Brain microvascular endothelial cell (primary cell): Measurements from ENCODE around the gene FGFBP2.

Experiments
- DNase-seq: peaks from one replicate; pipeline ENCODE4 v3.0.0-alpha.2; 2020
- H3K27ac ChIP-seq: fragments of 250-450 bp; sonication (Bioruptor Pico); 2 replicates; pipeline ENCODE4 v1.5.1; 2020; ENCODE audit warnings: mild to moderate bottlenecking, moderate library complexity
- H3K27me3 ChIP-seq: fragments of 250-450 bp; sonication (Bioruptor Pico); replicated peaks from 2 replicates; pipeline ENCODE4 v1.5.1; 2020; ENCODE audit warnings: mild to moderate bottlenecking
- H3K36me3 ChIP-seq: fragments of 250-450 bp; sonication (Bioruptor Pico); replicated peaks from 2 replicates; pipeline ENCODE4 v1.5.1; 2020; ENCODE audit warnings: mild to moderate bottlenecking
- H3K4me3 ChIP-seq: 2 replicates; pipeline ENCODE4 v1.5.1; 2011; ENCODE audit warnings: low read depth, mild to moderate bottlenecking, control low read depth, low read length, moderate library complexity
- in situ Hi-C: cut with HindIII; loops from 2 replicates; pipeline ENCODE4 v1.10.0; 2017; ENCODE audit warnings: low sequenced_read_pairs, low pct_ligation_motif_present
- TF ChIP-seq, protein P1 (sequence below): IDR thresholded peaks from 2 replicates; pipeline ENCODE4 v1.5.1; 2011; ENCODE audit warnings: low read depth, mild to moderate bottlenecking, moderate library complexity, low read length, control low read depth, inconsistent platforms; ENCODE audit errors: missing control alignments

FGFBP2 gene

DNA sequence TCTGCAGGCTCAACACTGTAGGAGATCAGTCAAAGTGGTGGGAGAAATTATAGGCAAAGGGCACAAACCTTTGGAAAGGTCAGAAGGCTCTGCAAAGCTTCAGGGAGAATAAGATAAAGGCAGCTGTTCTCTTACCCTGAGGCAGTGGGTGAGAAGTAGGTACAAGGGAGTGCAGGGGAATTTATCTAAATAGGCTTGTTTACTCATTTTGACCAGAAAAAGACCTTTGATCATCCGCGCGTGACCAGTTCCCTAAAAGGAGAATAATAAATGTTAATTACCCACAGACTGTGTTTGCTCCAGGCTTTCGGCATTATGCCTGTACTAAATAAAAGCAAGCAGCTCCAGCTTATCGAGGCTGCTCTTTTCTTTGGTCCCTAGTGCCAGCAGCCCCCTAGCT, 9.3 kb downstream of the FGFBP2 start:
- in situ Hi-C loops, result no loop called here
- Histone ChIP-seq H3K27me3 (no peaks in the 10 kb centered on the region), H3K27ac (no peak overlapping the region), H3K4me3 (no peak overlapping the region), H3K36me3 (no peaks in the 10 kb centered on the region)
- TF ChIP-seq, protein P1, sequence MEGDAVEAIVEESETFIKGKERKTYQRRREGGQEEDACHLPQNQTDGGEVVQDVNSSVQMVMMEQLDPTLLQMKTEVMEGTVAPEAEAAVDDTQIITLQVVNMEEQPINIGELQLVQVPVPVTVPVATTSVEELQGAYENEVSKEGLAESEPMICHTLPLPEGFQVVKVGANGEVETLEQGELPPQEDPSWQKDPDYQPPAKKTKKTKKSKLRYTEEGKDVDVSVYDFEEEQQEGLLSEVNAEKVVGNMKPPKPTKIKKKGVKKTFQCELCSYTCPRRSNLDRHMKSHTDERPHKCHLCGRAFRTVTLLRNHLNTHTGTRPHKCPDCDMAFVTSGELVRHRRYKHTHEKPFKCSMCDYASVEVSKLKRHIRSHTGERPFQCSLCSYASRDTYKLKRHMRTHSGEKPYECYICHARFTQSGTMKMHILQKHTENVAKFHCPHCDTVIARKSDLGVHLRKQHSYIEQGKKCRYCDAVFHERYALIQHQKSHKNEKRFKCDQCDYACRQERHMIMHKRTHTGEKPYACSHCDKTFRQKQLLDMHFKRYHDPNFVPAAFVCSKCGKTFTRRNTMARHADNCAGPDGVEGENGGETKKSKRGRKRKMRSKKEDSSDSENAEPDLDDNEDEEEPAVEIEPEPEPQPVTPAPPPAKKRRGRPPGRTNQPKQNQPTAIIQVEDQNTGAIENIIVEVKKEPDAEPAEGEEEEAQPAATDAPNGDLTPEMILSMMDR, result no peak
- no peak for DNase-seq

- Histone ChIP-seq H3K4me3 (no peak overlapping the region), H3K27me3 (no peaks in the 10 kb centered on the region), H3K36me3 (no peaks in the 10 kb centered on the region), H3K27ac (no peak overlapping the region)
- DNase-seq, result no peak
- TF ChIP-seq, protein P1, result no peak
- in situ Hi-C loops, result no loop called here
These were observed 11.2 kb downstream of the FGFBP2 start for GRCh38 chr4:15951781-15952180.

DNA sequence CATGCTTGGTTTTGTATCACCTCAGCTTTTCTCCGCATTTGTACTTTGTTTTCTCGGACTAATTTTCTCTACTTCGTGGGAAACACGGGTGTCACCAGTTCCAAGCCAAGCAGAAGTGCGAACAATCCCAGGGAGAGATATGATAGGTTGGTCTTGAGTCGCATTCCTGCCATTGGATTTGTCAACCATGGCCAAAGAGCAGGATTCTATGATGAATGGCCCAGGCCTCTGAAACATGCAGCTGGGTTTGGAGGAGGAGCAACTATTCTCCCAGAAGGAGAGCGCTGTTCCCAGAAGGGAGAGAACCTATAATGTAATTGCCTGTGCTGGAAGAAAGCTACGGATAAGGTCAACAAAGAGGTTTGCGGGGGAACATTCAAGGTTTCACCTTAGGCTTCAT, 14.1 kb downstream of the FGFBP2 start:
- Histone ChIP-seq H3K27me3 (no peaks in the 10 kb centered on the region), H3K27ac (no peak overlapping the region), H3K36me3 (no peaks in the 10 kb centered on the region), H3K4me3 (no peak overlapping the region)
- TF ChIP-seq, protein P1, result no peak
- in situ Hi-C loops, result no loop called here
- no peak for DNase-seq

GRCh38 chr4:15947684-15948083, 15.3 kb downstream of the FGFBP2 start:
- TF ChIP-seq, protein P1, result no peak
- DNase-seq, result no peak
- H3K4me3 ChIP-seq, result no peak overlapping the region
- H3K27ac ChIP-seq, result no peak overlapping the region
- no peaks in the 10 kb centered on the region for H3K27me3 ChIP-seq
- H3K36me3 ChIP-seq, result no peaks in the 10 kb centered on the region
- in situ Hi-C loops, result no loop called here

- TF ChIP-seq, protein P1, result no peak
- Histone ChIP-seq H3K4me3 (no peak overlapping the region), H3K36me3 (no peaks in the 10 kb centered on the region), H3K27me3 (no peaks in the 10 kb centered on the region), H3K27ac (no peak overlapping the region)
- no peak for DNase-seq
- in situ Hi-C loops, result no loop called here
These were observed 17.5 kb downstream of the FGFBP2 start for GRCh38 chr4:15945516-15945915.

DNA sequence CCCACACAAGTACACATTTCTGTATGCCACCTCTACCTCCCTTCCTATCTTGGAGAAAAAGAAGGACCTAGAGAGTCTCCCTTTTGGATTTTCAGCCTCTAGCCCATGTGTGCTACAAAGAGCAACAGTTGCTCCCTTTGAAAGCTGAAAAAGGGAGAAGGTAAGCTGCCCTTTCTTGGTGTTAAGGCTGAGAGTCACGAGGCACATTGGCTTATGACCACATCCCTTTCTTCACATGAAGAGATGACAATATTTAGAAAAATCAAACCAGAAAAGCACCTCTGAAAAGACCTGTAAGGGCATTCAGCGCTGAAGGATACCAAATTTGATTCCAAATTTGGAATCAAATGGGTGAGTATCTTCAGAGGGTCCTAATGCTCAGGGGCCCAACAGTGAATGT, 18.1 kb downstream of the FGFBP2 start:
- TF ChIP-seq, protein P1, result no peak
- H3K36me3 ChIP-seq, result no peaks in the 10 kb centered on the region
- H3K4me3 ChIP-seq, result no peak overlapping the region
- no peaks in the 10 kb centered on the region for H3K27me3 ChIP-seq
- in situ Hi-C loops, result no loop called here
- DNase-seq, result no peak
- H3K27ac ChIP-seq, result no peak overlapping the region
